K562 (cell line): Measurements from ENCODE around the gene FRMD4A. TPM values are rescaled to one million over a fixed set of nuclear protein-coding genes. Genes with fewer than 3 reads are reported as not detected.

Experiments
- ELK1 ChIP-seq: sonication (generic); formaldehyde crosslinking; IDR thresholded peaks from 2 replicates; pipeline ENCODE4 v1.8.1; 2022; ENCODE audit warnings: missing genetic modification reagents
- NKRF ChIP-seq: fragments of 450-650 bp; IDR thresholded peaks from 2 replicates; pipeline ENCODE4 v1.6.1; 2016; ENCODE audit warnings: borderline replicate concordance
- POLR2AphosphoS5 ChIP-seq: IDR thresholded peaks from 2 replicates; pipeline ENCODE4 v1.6.1; 2011; ENCODE audit warnings: mild to moderate bottlenecking, low read depth, low read length, moderate library complexity; ENCODE audit not compliant: control insufficient read depth, insufficient read depth
- SMAD3 ChIP-seq: fragments of 450-650 bp; formaldehyde crosslinking; conservative IDR thresholded peaks from 2 replicates; pipeline ENCODE4 v1.4.0; 2020; ENCODE audit warnings: mild to moderate bottlenecking
- SMARCA5 ChIP-seq: fragments of 450-650 bp; IDR thresholded peaks from 2 replicates; pipeline ENCODE4 v1.6.1; 2016
- polyA plus RNA-seq, 8 experiments: library from polyadenylated mRNA; depleted of rRNA in 4 of 8; stranded (reverse) in 5 of 8; unstranded in 3 of 8; fragments of >200 nt; fragmentation: Nextera tagmentation in 2 of 8; fragmentation: Illumina TruSeq in 1 of 8; extraction: Ambion mirVana in 2 of 8; extraction: Trizol in 1 of 8; gene quantifications; 2 replicates each; pipeline versions ENCODE4 v1.2.1 to v1.2.3, GENCODE V29; 2011 to 2014; ENCODE audit warnings: inconsistent platforms in 1 of 8, missing spikeins in 1 of 8
- total RNA-seq, 7 experiments: library from RNA; depleted of rRNA in 6 of 7; stranded (reverse); fragments of >200 nt in 6 of 7; fragmentation: Illumina TruSeq in 2 of 7; extraction: Trizol in 2 of 7; gene quantifications; 2 replicates each; pipeline versions ENCODE4 v1.2.1 to v1.2.3, GENCODE V29; 2011 to 2021; ENCODE audit warnings: low replicate concordance in 1 of 7
- TF ChIP-seq, protein P1 (sequence below): fragments of 450-650 bp; IDR thresholded peaks from 2 replicates; pipeline ENCODE4 v1.6.1; 2014; ENCODE audit warnings: low read depth, mild to moderate bottlenecking, moderate library complexity, borderline replicate concordance

FRMD4A gene
- total and polyA plus RNA-seq, 9 of the 15 experiments (the other 6 are each of a cell fraction or from before 2014, with no cell fraction given) = 0.80 to 5.2 (median 3.0) TPM

GRCh38 chr10:14074062-14074884 lies 256.5 kb downstream of the FRMD4A start (continued):
- TF ChIP-seq, protein P1, sequence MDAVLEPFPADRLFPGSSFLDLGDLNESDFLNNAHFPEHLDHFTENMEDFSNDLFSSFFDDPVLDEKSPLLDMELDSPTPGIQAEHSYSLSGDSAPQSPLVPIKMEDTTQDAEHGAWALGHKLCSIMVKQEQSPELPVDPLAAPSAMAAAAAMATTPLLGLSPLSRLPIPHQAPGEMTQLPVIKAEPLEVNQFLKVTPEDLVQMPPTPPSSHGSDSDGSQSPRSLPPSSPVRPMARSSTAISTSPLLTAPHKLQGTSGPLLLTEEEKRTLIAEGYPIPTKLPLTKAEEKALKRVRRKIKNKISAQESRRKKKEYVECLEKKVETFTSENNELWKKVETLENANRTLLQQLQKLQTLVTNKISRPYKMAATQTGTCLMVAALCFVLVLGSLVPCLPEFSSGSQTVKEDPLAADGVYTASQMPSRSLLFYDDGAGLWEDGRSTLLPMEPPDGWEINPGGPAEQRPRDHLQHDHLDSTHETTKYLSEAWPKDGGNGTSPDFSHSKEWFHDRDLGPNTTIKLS = no peak
- no peak for TF ChIP-seq SMAD3 (CRISPR knock-in tag)
- no peak for TF ChIP-seq SMARCA5
- TF ChIP-seq POLR2AphosphoS5 = no peak
- TF ChIP-seq NKRF = no peak
- TF ChIP-seq ELK1 = no peak
